ENCODE results near the gene FGF22.
"Not testable (repeated sequence)": the region's sequence is repeated elsewhere in the genome, so short reads cannot be mapped to it uniquely, and the experiment has no call there.

The FGF22 gene

DNA sequence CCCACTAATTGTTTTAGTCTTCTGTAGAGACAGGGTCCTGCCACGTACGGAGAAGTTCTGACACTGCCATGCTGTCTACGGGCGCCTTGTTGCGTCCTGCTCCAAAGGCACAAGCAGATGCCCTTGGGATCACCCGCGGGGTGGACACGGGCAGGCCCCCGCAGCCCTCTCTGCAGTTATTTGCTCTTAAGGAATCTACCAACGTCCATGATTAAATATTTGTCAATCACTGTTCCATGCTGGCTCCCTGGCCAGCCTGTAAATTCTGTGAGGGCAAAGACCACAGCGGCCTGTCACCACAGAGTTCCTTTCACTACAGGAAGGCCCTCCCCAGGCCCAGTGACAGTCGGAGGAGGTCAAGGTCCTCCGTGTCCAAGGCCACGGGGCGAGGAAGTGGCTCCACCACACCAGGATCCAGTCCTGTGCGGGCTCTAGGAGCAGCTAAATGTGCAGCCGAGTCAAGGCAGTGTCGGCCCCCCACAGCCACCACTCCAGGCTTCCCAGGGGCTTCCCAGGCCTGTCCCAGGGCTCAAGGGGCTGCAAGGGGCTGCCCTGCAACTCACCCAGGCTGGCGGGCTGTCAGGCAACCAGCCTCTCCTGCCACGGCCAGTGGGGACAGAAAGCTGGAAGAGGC, 21.2 kb downstream of the FGF22 start:
- DNase-seq (ENCODE audit: low spot score), result no peak

DNA sequence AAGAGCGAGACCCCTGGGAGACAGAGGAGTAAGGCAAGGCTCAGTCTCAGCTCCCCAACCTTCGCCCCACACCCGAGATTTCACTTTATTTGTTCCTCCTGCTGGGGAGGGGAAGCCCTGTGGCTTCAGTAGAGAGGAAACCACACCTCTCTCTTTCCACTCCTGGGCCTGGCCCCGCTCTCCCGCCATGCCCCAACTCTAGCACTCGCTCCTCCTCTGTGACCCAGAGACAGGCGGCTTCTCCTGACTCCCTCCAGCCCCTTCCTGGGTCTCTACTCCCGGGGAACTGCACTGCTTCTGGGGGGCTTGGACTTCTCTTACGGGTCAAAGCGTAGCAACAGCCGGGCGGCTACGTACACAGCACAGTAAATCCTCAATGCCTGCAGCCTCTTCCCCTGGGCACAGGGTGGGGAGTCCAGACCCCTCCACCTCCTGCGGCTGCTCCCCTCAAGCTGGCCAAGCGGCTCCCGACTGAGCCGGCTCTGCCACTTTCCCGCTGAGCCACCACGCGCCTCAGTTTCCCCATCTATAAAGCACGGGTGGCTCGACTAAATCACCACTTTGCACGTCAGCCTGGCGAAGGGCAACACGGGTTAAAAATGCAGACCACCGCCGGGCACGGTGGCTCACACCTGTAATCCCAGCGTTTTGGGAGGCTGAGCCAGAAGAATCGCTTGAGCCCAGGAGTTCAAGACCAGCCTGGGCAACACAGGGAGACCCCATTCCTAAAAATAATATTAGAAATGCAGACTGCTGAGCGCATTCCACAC, 21.9 kb downstream of the FGF22 start:
- DNase-seq (ENCODE audit: low spot score), result peak; percentile 48

DNA sequence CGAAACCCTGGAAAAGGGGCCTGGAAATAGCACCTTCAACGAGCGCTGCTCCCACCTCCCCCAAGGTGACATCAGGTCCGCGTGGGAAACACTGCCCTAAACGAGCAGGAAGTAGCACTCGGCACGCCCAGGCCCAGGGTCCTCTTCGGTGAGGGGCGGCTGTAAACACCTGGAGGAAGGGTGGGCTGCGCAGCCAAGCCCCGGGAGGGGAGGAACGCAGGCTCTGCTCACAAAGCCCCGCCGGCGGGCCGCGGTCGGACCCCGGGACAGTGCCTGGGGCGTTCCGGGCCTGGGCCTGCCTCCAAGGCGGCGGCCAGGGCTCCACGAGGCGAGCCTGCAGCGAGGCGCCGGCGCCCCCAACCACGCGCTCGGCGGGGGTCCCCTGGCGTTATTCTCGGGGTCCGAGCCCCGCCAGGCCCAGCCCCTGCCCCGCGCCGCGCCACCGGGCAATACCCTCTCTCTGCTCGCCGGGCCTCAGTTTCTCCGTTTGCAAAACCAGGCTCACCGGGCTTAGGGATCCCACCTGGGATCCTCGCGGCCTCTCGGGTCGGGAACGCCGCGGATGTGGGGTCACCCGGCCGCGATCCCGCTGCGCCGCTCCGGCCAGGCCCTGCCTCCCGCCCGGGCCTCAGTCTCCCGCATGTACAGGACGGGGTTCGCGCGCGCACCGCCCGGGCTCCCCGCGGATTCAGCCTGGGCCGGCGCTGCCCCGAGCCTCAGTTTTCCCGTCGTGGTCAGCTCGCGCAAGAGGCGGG, 22.7 kb downstream of the FGF22 start:
- DNase-seq (ENCODE audit: low spot score), result peak; percentile 75

DNA sequence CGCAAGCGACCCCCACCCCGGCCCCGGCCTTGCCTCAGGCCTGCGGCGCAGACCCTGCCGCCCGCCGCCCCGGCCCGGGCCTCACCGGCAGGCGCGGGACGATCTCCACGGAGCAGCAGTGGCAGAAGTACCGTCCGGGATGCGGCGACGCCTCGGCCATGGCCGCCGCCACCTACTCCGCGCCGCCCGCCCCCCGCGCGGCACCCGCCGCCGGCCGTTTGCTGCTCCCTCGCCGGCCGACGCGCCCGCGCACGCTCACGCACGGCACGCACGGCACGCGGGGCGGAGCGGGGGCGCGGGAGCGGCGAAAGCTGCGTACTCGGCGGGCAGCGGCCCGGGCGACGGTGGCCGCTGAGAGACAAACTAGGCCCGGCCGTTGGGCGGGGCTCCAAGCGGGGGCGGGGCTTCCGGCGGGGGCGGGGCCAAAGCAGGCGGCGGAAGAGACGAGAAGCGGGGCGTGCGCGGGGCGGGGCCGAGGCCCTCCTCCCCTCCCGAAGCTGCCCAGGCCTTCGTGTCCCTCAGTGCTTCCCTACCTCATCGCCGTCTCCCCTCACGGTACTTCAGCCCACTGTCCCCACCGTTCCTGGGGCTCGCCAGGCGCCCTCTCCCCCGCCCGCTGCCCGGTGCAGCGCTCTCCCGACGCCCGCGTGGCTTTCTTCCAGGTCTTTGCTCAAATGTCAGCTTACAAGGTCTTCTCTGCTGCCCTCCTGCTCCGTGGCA, 23.4 kb downstream of the FGF22 start, which contains the start of gene RNF126:
Gene RNF126 (minus strand): TSS at position 253 of the 720 bp plus-strand sequence. CDS start 93 bp downstream, at position 160.
- DNase-seq (ENCODE audit: low spot score), result peak; percentile 89

DNA sequence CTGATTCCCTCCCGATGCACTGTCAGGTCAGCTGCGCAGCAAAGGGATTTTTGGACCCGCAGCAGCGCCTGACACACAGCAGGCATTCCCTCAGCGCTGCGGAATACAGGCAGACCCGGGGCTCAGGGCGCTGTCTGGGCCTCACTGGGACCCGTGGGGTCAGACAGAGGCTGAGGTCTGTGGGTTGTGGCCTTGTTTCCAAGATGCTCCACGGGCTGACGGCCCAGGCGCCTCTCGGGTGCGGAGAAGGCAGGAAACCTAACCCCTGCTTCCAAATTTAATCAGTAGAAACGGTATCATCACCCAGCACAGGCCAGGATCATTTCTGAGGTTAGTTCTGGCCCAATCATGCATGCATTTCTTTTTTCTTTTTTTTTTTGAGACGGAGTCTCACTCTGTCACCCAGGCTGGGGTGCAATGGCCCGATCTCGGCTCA, 24.0 kb downstream of the FGF22 start:
- DNase-seq (ENCODE audit: low spot score), result no peak

DNA sequence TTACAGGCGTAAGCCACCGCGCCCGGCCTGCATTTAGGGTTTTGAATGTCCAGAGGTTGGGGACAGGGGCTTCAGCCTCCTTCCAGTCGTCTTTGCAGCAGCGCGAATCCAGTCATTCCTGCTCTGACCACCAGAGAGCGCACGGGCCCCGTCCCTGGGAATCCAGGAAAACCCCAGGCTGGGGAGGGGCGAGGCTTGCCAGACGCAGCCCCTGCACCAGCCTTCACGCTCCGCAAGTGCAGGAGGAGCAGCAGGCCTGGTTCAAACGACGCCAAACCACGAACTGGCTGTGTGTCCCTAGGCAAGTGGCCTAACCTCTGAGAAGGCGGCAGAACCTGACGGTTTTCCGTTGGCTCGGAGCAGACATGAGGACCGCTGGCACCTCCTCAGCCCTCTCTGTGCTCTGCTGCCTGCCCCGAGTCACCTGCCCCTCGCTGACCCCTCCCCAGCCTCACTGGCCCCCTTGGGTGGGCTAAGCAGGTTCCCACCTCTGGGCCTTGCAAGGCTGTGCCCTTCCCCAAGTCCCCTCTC, 25.3 kb downstream of the FGF22 start:
- peak; percentile 84 for DNase-seq (ENCODE audit: low spot score)

DNA sequence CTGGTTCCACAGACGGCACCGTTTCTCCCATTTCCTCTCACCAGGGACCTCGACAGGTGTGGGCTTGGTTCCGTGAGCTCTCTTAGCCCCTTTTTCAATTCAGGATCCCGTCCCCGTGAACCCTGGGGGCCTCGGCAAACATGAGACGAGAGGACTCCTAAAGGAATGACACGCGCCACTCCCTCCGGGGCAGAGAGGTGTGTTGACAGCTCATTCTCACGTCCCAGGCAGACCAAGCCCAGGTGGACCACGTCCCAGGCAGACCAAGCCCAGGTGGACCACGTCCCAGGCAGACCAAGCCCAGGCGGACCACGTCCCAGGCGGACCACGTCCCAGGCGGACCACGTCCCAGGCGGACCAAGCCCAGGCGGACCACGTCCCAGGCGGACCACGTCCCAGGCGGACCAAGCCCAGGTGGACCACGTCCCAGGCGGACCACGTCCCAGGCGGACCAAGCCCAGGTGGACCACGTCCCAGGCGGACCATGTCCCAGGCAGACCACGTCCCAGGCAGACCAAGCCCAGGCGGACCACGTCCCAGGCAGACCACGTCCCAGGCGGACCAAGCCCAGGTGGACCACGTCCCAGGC, 27.4 kb downstream of the FGF22 start:
- DNase-seq (ENCODE audit: low spot score), result not testable (repeated sequence)

DNA sequence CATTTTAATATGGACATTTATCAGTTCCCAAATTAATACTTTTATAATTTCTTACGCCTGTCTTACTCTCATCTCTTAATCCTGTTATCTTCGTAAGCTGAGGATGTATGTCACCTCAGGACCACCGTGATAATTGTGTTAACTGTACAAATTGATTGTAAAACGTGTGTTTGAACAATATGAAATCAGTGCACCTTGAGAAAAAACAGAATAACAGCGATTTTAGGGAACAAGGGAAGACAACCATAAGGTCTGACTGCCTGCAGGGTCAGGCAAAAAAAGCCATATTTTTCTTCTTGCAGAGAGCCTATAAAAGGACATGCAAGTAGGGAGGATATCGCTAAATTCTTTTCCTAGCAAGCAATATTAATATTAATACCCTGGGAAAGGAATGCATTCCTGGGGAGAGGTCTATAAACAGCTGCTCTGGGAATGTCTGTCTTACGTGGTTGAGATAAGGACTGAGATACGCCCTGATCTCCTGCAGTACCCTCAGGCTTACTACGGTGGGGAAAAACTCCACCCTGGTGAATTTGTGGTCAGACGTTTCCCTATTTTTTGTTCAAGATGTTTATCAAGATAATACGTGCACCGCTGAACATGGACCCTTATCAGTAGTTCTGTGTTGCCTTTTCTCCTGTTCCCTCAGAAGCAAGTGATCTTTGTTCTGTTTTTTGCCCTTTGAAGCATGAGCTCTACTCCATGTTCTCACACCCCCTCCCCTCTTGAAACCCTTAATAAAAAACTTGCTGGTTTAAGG, 29.2 kb downstream of the FGF22 start:
- not testable (repeated sequence) for DNase-seq (ENCODE audit: low spot score)

DNA sequence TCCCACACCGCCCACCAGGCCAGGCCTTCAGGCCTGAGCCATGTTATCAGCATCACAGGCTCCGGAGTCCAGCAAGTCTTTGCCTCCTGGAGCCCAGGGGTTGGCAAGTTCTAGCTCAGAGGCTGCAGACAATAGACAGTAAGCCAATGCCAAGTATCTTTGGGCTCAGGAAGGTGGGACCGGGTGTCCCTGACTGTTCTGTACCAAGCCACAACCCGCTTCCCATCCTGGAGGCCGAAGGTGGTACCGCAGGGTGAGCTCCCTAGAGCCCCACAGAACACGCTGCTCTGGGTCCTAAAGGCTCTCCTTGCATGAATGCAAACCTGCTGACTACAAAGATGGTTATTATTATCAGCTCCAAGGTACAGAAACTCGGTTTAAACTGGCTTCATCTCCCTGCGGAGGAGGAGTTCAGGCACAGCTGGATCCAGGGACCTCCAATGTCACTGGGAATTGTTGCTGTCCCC, 31.0 kb downstream of the FGF22 start:
- DNase-seq (ENCODE audit: low spot score), result peak; percentile 60

DNA sequence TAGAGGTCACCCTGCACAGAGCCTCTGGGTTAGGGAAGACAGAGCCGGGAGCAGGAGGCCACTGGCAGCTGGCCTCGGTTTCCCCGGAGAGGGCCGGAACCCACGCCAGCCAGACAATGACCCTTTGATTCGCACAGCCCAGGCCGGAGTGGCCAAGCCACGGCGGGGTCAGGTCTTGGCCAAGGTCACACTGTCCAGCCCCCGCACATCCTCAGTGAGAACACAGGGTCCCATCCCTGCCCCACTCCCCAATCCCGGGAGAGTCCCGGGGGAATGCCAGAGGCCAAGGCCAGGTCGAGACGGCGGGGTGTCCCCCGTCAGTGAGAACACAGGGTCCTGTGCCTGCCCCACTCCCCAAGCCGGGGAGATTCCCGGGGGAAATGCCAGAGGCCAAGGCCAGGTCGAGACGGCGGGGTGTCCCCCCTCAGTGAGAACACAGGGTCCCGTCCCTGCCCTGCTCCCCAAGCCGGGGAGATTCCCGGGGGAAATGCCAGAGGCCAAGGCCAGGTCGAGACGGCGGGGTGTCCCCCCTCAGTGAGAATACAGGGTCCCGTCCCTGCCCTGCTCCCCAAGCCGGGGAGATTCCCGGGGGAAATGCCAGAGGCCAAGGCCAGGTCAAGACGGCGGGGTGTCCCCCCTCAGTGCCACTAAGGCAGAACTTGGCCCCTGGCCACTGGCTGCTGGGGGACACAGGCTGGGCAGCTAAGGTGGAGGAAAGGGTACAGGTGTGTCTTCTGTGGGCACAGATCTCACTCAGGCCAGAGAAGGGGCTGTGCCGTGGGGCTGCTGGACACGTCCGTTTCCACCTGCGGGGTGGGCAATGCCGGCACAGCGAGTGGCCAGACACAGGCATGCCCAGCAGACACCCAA, 34.8 kb downstream of the FGF22 start:
- DNase-seq (ENCODE audit: low spot score), result no peak

DNA sequence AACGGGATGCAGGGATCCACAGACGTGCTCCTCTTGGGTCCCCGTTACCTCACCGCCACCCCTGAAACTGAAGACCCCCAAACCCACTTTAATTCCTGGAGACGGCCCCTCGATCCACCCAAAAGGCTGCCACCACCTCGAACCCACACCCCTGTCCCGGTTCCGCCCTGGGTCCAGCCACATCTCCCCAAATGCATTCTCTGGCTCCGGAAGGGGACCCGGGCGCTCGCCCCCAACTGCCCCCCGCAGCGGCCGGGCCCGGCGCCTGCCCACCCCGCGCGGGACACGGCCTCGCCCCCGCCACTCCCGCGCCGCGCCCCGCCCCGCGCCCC, 36.3 kb downstream of the FGF22 start:
- DNase-seq (ENCODE audit: low spot score), result no peak

DNA sequence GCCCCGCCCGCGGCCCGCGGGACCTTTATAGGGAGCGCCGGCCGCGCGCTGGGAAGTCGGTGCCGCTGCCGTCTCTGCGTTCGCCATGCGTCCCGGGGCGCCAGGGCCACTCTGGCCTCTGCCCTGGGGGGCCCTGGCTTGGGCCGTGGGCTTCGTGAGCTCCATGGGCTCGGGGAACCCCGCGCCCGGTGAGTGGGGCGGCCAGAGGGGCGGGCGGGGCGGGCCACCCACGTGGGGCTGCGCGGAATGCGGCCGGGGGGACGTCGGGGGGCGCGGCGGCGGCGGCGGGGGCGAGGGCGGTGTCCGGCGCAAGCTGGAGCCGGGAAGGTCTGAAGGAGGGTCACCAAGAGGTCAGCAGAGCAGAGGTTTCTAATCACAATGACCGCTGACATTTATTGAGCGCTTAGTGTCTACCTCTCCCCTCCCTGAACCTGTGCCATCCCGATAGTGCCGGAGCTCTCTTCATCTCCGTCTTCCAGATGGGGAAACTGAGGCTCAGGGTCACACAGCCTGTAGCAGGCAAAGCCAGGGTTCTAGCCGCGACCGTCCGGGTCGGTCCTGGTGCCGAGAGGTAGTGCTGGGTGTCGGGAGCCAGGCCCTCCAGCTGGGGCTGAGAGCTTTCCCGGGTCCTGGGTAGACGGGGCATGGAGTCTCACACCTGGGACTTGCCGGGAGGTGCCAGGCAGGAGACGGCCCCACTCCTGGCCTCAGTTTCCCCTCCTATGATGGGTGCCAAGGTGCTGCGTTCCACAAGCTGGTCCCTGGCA, 36.8 kb downstream of the FGF22 start, which contains the start of gene FSTL3:
Gene FSTL3 (plus strand): TSS at position 54 of the 767 bp plus-strand sequence. CDS start 32 bp downstream, at position 86.
- no peak for DNase-seq (ENCODE audit: low spot score)

DNA sequence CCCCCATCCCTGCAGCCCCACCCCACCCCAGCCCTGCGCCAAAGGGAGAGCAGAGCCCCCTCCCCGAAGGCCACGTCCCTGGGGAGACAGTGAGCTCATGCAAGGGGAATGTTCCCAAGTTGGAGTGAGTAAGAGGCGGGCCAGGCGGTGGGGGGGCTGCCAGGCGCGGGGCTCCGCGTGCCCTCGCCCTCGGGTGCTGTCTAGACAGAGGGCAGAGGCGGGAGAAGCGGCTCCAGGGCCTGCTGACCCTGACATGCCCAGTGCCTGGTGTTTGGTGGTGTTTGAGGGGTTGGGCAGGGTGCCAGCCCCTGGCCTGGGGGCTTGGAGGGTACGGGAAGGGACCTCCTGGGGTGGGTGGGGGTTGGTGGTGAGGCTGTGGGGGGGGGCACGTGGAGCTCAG, 37.5 kb downstream of the FGF22 start:
- no peak for DNase-seq (ENCODE audit: low spot score)

DNA sequence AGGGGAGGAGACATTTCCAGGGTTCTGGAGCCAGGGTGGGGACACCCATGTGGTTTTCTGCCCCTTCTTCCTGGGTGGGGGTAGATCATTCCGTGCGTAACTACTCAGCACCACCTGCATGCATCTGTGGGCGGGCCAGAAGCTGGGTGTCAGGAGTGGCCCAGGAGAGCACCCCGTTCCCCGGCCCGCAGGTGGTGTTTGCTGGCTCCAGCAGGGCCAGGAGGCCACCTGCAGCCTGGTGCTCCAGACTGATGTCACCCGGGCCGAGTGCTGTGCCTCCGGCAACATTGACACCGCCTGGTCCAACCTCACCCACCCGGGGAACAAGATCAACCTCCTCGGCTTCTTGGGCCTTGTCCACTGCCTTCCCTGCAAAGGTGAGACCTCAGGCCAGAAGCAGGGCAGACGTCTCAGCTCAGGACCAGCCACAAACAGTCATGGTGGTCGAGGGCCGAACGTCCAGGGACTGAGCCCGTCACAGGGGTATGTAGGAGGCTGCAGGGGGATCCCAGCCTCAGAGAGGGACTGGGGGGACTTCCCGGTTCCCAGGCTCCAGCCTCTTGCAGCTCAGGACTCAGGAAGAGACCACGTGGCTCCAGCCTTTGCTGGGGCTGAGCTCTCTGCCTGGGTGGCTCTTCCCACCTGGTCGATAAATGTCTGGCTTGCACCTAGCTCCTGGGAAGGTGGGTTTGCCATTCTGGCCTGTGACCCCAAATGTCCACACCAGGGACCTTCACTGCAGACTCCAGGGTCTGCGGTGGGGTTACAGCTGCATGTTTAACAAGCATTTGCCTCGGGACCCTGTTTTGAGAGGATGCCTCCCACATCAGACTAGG, 38.1 kb downstream of the FGF22 start:
- peak; percentile 67 for DNase-seq (ENCODE audit: low spot score)

DNA sequence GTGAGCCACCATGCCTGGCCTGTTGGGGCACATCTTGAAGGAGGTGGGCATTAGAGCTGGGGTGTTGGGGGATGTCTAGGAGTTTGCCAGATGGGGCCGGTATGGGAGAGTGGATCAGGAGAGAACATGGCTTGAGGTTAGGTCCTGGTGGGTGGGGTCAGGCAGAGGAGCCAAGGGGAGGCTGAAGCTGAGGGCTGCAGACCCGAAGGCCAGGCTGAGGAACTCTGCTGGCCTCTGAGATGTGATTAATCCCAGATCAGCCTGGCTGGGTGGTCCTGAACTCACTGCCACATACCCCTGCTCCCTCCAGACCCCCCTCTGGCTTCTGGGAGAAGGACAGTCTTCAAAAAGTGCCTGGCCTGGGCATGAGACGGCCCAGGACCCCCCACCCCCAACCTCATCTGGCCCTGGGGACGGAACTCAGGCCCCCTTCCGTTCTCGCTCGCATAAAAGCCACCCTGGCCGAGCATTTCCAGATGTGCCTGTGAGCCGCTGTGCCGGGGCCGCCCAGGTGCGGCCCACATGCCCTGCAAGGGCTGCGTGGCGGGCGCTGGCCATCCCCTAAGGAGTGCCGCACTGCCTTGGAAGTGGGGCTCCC, 39.2 kb downstream of the FGF22 start:
- no peak for DNase-seq (ENCODE audit: low spot score)

DNA sequence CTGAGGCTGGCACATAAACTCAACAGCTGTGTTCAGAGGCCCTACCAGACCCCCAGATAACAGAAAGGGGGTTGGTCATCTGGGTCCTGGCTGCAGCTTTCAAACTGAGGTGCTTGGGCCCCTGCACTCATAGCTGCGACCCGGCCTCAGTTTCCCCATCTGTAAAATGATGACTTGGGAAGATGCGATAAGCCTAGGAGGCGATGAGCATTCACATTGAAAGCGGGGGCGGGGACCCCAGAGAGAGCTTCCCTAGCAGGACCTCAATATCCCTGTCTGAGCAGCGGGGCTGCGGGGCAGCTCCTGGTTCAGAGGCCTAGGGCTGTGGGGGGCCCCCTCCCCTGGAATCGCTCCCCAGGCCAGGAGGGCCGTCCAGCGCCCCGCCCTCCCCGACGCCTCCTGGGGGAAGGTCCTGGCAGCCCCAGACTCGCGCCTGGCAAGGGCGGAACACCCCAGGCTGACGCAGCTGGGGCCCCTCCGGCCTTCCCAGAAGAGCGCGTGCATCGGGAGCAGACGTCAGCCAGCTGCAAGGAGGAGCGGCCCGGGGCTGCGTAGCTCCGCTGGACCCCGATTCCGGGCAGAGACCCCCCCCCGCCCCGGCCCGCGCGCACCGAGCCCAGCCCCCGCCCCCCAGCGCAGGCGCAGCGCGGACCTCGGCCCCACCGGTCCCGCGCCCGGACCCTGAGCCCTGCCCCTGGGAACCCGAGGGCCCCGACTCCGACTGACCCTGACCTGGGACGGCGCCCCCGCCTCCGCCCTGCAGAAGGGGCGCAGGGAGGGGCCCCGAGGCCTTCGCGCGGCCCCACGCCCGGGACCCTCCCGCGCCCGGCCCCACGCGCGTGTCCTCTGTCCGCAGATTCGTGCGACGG, 40.0 kb downstream of the FGF22 start:
- peak; percentile 57 for DNase-seq (ENCODE audit: low spot score)

Measured in NAMALWA (cell line).